Mucosa of stomach (tissue), 1 donor: Measurements from ENCODE around the gene KLF16.
"Not testable (repeated sequence)": the region's sequence is repeated elsewhere in the genome, so short reads cannot be mapped to it uniquely, and the experiment has no call there.

Experiments used
- H3K27me3 ChIP-seq: one replicate; pipeline ENCODE4 v1.7.0; 2013; ENCODE audit warnings: mild to moderate bottlenecking, low read length; ENCODE audit not compliant: control insufficient read depth, insufficient read depth
- H3K36me3 ChIP-seq: one replicate; pipeline ENCODE4 v1.7.0; 2013; ENCODE audit warnings: low read length; ENCODE audit not compliant: control insufficient read depth, insufficient read depth
- H3K4me1 ChIP-seq: one replicate; pipeline ENCODE4 v1.7.0; 2013; ENCODE audit warnings: mild to moderate bottlenecking, low read length; ENCODE audit not compliant: control insufficient read depth, insufficient read depth
- H3K4me3 ChIP-seq: one replicate; pipeline ENCODE4 v1.7.0; 2013; ENCODE audit warnings: low read length
- H3K9ac ChIP-seq: one replicate; pipeline ENCODE4 v1.7.0; 2013; ENCODE audit warnings: mild to moderate bottlenecking, low read length, moderate library complexity
- H3K9me3 ChIP-seq: one replicate; pipeline ENCODE4 v1.7.0; 2013; ENCODE audit warnings: mild to moderate bottlenecking, low read length, moderate library complexity; ENCODE audit not compliant: control insufficient read depth
- donor health status: Pancreatic carcinoma.

The KLF16 gene

GRCh38 chr19:1882089-1882785 lies 18.9 kb upstream of the KLF16 start:
- H3K36me3 ChIP-seq: no peaks in the 10 kb centered on the region
- H3K4me3 ChIP-seq: no peak overlapping the region
- H3K9me3 ChIP-seq: no peaks in the 10 kb centered on the region
- H3K27me3 ChIP-seq: no peaks in the 10 kb centered on the region
- H3K4me1 ChIP-seq: peaks cover 21% of the 10 kb centered on the region
- H3K9ac ChIP-seq: peak overlapping the region; percentile 15

DNA sequence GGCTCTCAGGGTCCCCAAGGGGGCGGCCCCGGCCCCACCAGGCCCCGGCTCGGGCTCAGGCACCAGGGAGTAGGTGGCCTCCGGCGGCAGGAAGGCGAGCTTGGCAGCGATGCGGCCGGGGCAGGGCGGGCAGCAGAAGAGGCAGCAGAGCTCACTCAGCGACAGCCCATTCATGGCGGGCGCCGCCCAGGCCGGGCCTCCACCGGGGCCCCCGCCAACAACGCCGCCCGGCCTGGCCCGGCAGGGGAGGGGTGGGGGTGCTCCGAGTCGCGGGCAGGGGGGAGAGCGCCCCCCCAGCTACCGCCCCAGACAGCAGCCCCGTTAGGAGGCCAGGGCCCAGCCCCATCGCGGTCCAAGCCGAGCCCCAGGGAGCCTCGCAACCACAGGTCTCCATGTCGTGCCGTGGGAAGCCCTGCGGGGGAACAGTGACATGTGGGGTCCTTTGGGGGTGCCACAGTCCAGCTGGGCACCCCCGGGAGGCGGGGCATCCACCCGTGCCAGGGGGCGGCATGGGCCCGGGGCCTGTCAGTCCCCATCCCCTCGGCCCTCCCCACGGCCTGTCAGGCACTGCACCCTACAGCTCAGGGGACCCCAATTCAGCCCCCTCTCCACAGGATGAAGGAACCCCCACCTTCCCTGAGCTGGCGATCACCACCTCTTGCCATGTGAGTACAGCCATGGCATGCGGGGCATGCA lies 18.2 kb upstream of the KLF16 start:
- H3K27me3 ChIP-seq, H3K9me3 ChIP-seq, H3K36me3 ChIP-seq, H3K4me3 ChIP-seq, H3K9ac ChIP-seq: not testable (repeated sequence)
- H3K4me1 ChIP-seq: peaks cover 24% of the 10 kb centered on the region

DNA sequence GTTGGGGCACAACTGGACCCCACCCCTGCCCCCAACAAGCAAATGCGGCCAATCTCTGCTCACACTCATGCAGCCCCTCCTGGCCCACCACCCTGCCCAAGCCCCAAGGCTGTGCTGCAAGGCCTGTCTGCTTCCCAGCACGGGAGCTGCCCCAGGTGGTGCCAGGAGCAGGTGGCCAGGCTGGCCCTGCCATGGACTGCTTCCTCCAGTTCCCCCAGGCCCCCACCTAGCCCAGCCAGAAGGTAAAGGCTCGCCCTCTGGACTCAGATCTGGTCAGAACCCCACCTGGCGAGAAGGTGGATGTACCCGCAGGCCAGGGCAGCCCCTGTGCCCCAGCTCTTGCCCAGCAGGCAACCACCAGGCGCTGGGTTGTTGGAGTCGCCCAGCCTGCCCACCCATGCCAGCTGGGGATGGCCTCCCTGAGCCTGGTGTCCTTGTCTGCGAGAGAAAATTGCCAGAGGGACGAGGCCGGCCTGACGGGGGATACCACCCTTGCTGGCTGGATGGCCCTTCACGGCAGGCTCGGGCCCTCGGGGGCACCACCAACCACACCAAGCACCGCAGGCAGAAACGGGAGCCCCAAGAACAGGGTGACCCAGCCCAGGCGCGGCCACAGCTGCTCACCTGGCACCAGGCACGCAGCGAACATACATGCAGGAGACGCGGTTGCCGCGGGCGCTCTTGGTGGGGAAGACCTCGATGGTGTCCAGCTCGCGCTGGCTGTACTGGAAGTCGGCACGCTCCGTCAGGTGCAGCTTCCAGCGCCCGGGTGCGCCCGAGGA lies 17.4 kb upstream of the KLF16 start:
- Histone ChIP-seq H3K4me3 (no peak overlapping the region), H3K4me1 (peaks cover 29% of the 10 kb centered on the region)

DNA sequence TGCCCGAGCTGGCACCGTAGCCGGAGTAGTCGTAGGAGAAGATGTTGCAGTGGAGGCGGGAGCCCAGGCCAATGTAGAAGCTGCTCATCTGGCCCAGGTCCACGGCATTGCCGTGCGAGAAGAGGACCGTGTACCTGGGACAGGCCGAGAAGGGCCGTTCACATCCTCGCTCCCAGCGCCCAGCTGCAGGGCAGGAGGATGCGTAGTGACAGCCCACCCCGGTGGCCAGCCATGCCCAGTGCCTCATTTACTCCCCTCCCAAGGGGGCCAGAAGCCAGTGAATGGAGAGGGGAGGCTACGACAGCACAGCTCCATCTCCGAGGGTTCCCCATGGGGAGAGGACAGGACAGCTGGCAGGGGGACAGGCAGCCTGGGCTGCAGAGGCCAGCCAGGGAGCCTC lies 16.6 kb upstream of the KLF16 start:
- not testable (repeated sequence) for H3K4me3 ChIP-seq, H3K9ac ChIP-seq
- peaks cover 29% of the 10 kb centered on the region for H3K4me1 ChIP-seq

More for the DNA sequence above, 17.4 kb upstream of the KLF16 start:
- no peak overlapping the region for H3K9ac ChIP-seq
- no peaks in the 10 kb centered on the region for H3K9me3 ChIP-seq
- H3K27me3 ChIP-seq: no peaks in the 10 kb centered on the region
- H3K36me3 ChIP-seq: no peaks in the 10 kb centered on the region

GRCh38 chr19:1878583-1878982 lies 15.2 kb upstream of the KLF16 start:
- peaks cover 28% of the 10 kb centered on the region for H3K4me1 ChIP-seq
- H3K9ac ChIP-seq, H3K4me3 ChIP-seq, H3K27me3 ChIP-seq, H3K36me3 ChIP-seq, H3K9me3 ChIP-seq: not testable (repeated sequence)

More for the DNA sequence above, 16.6 kb upstream of the KLF16 start:
- not testable (repeated sequence) for H3K36me3 ChIP-seq, H3K9me3 ChIP-seq, H3K27me3 ChIP-seq

DNA sequence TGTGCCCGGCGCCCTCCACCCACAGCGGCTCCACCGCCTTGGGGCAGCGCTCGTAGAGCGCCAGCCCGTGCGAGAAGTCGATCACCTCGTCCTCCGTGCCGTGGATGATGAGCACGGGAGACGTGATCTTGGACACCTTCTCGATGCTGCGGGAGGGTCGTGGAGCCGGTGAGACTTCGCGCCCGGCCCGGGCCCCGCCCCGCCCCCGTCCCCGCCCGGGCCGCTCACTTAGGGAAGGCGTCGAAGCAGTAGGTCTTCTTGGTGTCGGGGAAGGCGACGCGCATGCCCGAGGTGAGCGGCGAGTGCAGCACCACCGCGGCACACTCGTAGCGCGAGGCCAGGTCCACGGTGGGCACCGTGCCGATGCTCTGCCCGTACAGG lies 13.9 kb upstream of the KLF16 start:
- H3K27me3 ChIP-seq, H3K4me3 ChIP-seq, H3K9me3 ChIP-seq, H3K9ac ChIP-seq, H3K36me3 ChIP-seq: not testable (repeated sequence)
- peaks cover 28% of the 10 kb centered on the region for H3K4me1 ChIP-seq

- H3K4me3 ChIP-seq, H3K36me3 ChIP-seq, H3K9me3 ChIP-seq, H3K27me3 ChIP-seq: not testable (repeated sequence)
- Histone ChIP-seq H3K4me1 (peaks cover 32% of the 10 kb centered on the region), H3K9ac (peak overlapping the region; percentile 87)
These were observed 13.3 kb upstream of the KLF16 start for GRCh38 chr19:1876496-1877279.

DNA sequence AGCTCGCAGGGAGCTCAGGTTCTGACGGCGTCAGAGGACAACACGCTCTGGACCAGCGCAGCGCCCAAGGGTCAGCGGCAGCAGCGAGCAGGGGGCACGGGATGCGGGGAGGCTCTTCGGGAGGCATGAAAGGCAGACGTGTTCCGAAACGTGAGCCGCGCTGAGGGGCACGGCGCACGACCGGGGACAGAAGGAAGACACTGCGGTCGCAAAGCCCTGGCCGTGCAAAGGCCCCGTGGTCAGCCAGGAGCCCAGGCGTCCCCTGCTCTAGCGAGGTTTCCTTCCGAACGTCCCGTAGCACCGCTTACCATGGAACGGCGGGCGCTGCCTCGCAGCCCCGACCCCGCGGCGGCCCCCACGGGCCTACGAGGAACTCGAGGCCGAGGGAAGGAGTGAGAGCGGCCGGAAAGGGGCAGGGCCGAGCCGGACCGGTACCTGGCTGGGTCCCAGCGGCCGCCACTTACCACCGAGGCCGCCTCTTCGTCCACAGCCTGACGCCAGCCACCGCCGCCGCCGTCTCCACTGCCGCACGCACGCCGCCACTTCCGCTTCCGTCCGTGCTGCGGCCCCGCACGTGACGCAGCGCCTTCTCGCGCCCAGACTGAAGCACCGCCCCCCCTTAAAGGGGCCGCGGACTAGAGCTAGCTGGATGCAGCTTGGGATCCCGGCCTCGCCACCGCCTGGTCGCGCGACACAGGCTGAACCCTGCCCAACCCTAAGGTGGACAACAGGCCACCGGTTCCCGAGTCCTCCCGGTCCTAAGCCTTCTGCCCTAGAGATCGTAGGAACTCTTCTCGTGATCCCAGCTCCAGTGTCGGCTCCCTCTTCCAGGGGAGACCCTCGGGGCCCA lies 12.5 kb upstream of the KLF16 start:
- Histone ChIP-seq H3K4me1 (peaks cover 37% of the 10 kb centered on the region), H3K27me3 (no peaks in the 10 kb centered on the region), H3K36me3 (no peaks in the 10 kb centered on the region), H3K9ac (peak overlapping the region; percentile 87), H3K4me3 (peak overlapping the region; percentile 93), H3K9me3 (no peaks in the 10 kb centered on the region)

DNA sequence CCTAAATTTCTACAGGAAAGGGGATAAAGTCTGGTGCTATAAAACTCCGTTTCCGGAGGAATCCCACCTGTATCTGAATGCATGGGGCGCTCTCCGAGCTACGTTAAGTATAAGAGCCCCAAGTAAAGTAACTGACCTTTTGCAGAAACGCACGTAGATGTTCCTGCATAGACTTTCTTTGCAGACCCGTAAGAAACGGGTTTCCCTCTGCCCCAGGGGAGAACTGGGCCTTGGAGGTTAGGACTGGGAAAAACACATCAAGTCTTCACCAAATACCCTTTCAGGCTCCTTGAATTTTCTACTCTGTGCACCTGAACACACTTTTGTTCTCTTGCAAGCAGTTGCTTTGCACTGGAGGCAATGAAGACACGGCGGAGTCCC lies 11.9 kb upstream of the KLF16 start:
- H3K36me3 ChIP-seq: not testable (repeated sequence)
- H3K4me1 ChIP-seq: peaks cover 37% of the 10 kb centered on the region

GRCh38 chr19:1874554-1875185 lies 11.3 kb upstream of the KLF16 start:
- Histone ChIP-seq H3K9ac (no peak overlapping the region), H3K9me3 (no peaks in the 10 kb centered on the region), H3K4me3 (peak overlapping the region; percentile 93), H3K36me3 (no peaks in the 10 kb centered on the region), H3K4me1 (peaks cover 37% of the 10 kb centered on the region), H3K27me3 (no peaks in the 10 kb centered on the region)

More for the DNA sequence above, 11.9 kb upstream of the KLF16 start:
- H3K9me3 ChIP-seq, H3K27me3 ChIP-seq: not testable (repeated sequence)
- Histone ChIP-seq H3K9ac (peak overlapping the region; percentile 87), H3K4me3 (peak overlapping the region; percentile 93)
